Astrocyte of the cerebellum (primary cell): ENCODE results near the gene MUC5B.
"Not testable (repeated sequence)": the region's sequence is repeated elsewhere in the genome, so short reads cannot be mapped to it uniquely, and the experiment has no call there.

Experiments
- DNase-seq: peaks from one replicate; pipeline ENCODE4 v3.0.0-alpha.2; 2011; ENCODE audit warnings: low read depth
- H3K4me3 ChIP-seq: 2 replicates; pipeline ENCODE4 v1.5.1; 2011; ENCODE audit warnings: mild to moderate bottlenecking, low read depth, low read length, moderate library complexity
- in situ Hi-C: cut with HindIII; loops from 2 replicates; pipeline ENCODE4 v1.10.0; 2017; ENCODE audit warnings: low sequenced_read_pairs
- TF ChIP-seq, protein P1 (sequence below): IDR thresholded peaks from 2 replicates; pipeline ENCODE4 v1.5.1; 2012; ENCODE audit warnings: low read length, low read depth, moderate library complexity, mild to moderate bottlenecking; ENCODE audit errors: missing control alignments

Gene MUC5B

DNA sequence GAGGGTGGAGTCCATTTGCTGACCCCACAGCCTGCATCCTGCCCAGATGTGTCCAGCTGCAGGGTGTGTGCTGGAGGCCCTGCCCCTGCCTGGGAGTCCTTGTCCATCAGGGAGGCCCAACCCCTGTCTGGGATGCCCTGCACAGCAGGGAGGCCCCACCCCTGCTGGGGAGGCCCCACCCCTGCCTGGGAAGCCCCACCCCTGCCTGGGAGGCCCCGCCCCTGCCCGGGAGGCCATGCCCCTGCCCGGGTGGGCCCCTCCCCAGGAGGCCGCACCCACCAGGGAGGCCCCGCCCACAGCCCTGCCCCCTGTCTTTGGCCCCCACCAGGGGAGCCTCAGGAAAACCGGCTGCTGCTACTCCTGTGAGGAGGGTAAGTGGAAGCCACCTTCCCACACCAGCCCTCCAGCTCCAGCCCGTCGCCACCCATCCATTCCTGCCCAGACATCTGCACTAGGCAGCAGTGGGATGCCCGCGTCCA is 37.2 kb downstream of the MUC5B start:
- H3K4me3 ChIP-seq = no peak overlapping the region
- TF ChIP-seq, protein P1, sequence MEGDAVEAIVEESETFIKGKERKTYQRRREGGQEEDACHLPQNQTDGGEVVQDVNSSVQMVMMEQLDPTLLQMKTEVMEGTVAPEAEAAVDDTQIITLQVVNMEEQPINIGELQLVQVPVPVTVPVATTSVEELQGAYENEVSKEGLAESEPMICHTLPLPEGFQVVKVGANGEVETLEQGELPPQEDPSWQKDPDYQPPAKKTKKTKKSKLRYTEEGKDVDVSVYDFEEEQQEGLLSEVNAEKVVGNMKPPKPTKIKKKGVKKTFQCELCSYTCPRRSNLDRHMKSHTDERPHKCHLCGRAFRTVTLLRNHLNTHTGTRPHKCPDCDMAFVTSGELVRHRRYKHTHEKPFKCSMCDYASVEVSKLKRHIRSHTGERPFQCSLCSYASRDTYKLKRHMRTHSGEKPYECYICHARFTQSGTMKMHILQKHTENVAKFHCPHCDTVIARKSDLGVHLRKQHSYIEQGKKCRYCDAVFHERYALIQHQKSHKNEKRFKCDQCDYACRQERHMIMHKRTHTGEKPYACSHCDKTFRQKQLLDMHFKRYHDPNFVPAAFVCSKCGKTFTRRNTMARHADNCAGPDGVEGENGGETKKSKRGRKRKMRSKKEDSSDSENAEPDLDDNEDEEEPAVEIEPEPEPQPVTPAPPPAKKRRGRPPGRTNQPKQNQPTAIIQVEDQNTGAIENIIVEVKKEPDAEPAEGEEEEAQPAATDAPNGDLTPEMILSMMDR = no peak
- in situ Hi-C loops = no loop called here
- no peak for DNase-seq

DNA sequence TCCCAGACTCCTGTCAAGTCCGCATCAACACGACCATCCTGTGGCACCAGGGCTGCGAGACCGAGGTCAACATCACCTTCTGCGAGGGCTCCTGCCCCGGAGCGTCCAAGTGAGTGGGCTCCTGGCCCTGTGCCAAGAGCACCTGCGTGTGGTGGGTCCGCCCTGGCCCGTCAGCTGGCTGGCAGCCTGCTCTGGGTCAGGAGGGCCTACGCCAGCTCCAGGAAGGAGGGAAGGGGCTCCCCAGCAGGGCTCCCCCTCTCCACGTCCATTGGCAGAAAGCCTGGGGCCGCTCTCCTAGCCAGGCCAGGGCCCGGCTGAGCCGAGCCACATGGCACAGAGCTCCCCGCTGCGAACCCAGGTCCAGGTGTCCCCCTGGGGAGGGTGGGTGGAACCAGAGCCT is 37.8 kb downstream of the MUC5B start:
- no peak overlapping the region for H3K4me3 ChIP-seq
- no peak for DNase-seq

DNA sequence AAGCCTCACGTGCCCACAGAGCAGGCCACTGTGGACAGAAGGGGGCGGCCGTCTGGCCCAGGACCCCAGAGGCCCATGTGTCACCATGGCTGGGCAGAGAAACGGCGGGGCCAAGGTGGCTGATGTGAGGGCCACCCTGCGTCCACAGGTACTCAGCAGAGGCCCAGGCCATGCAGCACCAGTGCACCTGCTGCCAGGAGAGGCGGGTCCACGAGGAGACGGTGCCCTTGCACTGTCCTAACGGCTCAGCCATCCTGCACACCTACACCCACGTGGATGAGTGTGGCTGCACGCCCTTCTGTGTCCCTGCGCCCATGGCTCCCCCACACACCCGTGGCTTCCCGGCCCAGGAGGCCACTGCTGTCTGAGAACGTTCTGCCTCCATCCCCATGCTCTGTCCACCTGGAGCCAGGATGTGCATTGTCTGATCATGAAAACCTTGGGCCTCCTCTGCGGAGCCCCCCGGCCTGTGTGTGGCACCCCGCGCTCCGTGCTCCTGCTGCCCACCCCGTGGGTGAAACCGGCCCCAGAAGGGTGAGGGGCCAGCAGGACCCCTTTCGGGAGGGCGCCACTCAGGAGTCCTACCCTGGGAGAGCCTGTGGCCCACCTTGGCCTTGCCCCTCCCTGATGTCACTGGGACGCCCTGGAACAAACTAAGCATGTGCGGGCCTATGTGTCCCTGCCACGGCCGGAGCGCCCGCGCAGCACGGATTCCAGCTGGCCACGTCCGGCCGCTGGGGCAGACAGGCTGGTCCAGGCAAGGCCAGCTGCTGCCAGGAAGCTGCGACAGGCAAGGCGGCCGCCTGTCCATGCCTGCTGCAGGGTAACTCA is 38.6 kb downstream of the MUC5B start:
- TF ChIP-seq, protein P1 = no peak
- no peak overlapping the region for H3K4me3 ChIP-seq
- no peak for DNase-seq
- in situ Hi-C loops = no loop called here

More for the DNA sequence above, 37.8 kb downstream of the MUC5B start:
- TF ChIP-seq, protein P1 = no peak
- in situ Hi-C loops = no loop called here

DNA sequence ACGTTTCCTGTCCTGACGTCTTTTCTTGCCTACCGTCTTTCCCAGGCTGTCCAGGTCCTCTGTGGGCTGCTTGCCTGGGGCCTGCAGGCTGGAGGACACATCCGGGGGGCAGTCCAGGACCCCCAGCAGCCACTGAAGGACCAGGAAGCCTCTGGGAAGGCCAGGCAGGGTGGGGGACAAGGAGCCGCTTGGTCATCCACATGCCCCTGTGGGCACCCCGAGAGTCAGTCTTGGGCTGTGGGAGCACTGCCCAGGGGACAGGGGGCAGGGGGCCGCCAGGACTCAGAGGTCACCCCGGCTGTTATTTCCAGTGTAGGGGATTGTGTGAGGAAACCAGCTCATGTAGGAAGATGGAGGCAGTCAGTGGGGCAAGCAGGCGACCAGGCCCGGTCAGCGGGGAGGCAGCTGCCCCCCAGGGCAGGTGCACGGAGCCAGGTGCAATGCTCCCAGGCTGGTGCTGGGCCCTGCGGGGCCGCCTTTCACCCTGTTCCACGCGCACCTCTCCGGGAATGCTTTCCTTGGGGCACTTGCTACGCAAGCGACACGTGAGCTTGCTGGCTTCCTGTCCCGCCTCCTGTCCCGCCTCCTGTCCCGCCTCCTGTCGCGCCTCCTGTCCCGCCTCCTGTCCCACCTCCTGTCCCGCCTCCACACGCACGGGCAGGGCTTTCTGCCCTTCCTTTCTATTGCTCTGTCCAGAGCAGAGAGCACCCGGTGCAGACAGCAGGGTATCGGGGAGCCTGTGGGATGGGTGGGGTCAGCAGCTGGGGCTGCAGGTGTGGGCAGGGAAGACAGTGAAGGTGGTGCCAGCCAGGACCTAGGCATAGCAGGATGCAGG is 39.5 kb downstream of the MUC5B start:
- in situ Hi-C loops = no loop called here
- TF ChIP-seq, protein P1 = no peak
- H3K4me3 ChIP-seq = peak overlapping the region; percentile 37
- peak; percentile 55 for DNase-seq

DNA sequence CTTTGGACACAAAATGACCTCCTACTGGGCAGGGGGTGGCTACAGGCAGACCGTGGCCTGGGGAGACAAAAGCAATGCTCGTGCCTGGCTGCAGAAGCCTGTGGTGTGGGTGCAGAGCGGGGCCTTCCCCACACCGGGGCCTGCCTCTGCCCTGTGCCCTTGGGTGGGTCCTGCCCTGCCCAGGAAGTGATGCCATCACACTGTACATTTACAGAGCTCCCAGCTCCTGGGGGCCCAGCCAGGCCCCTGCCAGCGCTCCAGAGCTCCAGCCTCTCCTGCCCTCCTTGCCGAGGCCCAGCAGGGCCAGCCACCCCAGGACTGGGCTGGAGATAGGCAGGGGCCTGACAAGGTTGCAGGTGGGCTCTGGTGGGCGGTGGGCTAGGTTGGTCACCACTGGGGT is 40.1 kb downstream of the MUC5B start:
- in situ Hi-C loops = no loop called here
- peak overlapping the region; percentile 37 for H3K4me3 ChIP-seq
- TF ChIP-seq, protein P1 = no peak
- no peak for DNase-seq

DNA sequence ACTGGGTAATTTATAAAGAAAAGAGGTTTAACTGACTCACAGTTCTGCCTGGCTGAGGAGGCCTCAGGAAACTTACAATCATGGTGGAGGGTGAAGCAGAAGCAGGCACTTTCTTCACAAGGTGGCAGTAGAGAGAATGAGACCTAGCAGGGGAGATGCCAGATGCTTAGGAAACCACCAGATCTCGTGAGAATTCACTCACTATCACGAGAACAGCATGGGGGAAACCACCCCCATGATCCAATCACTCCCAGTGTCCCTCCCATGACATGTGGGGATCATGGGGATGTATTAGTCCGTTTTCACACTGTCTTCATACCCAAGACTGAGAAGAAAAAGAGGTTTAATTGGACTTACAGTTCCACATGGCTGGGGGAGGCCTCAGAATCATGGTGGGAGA is 41.6 kb downstream of the MUC5B start:
- TF ChIP-seq, protein P1 = peak; percentile 15

DNA sequence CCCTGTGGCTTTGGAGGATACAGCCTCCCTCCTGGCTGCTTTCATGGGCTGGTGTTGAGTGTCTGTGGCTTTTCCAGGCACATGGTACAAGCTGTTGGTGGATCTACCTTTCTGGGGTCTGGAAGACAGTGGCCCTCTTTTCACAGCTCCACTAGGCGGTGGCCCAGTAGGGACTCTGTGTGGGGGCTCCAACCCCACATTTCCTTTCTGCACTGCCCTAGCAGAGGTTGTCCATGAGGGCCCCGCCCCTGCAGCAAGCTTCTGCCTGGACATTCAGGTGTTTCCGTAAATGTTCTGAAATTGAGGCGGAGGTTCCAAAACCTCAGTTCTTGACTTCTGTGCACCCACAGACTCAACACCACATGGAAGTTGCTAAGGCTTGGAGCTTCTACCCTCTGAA is 42.6 kb downstream of the MUC5B start:
- in situ Hi-C loops = not testable (repeated sequence)

More for the DNA sequence above, 41.6 kb downstream of the MUC5B start:
- in situ Hi-C loops, H3K4me3 ChIP-seq: not testable (repeated sequence)
- peak; percentile 15 for DNase-seq

DNA sequence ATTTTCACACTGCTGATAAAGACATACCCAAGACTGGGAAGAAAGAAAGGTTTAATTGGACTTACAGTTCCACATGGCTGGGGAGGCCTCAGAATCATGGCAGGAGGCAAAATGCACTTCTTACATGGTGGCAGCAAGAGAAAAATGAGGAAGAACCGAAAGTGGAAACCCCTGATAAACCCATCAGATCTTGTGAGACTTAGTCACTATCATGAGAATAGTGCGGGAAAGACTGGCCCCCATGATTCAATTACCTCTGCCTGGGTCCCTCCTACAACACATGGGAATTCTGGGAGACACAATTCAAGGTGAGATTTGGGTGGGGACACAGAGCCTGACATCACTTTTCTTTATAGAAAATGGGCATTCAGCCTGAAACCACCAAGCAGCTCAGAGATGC is 44.1 kb downstream of the MUC5B start:
- H3K4me3 ChIP-seq, in situ Hi-C loops, DNase-seq: not testable (repeated sequence)

More for the DNA sequence above, 42.6 kb downstream of the MUC5B start:
- H3K4me3 ChIP-seq, DNase-seq: not testable (repeated sequence)
